ENCODE measurements around the gene IL17RD. TPM values are rescaled to one million over a fixed set of nuclear protein-coding genes. Genes with fewer than 3 reads are reported as not detected.

Gene IL17RD
- total RNA-seq, 1 donor from 2014 or later: not detected

GRCh38 chr3:57147071-57147470, 18.1 kb downstream of the IL17RD start:
- H3K4me1 Mint-ChIP-seq: no peaks in the 10 kb centered on the region
- no peak for DNase-seq
- CTCF ChIA-PET: interaction anchor here (0.6 kb wide), 1 partner anchor 11 kb away, joined by 3 read pairs; no protein-coding TSS in a partner anchor
- peaks cover 34% of the 10 kb centered on the region for H3K27me3 Mint-ChIP-seq
- TF ChIP-seq CTCF (IDR thresholded peaks at IDR 0.05): no peak
- H3K4me3 Mint-ChIP-seq: no peak overlapping the region
- H3K36me3 Mint-ChIP-seq (ENCODE audit: low read depth): no peaks in the 10 kb centered on the region
- no peaks in the 10 kb centered on the region for H3K9me3 Mint-ChIP-seq
- POLR2A ChIA-PET: no interaction called here
- no peak overlapping the region for H3K27ac Mint-ChIP-seq
- intact Hi-C loops (cut with micrococcal nuclease): no loop called here
- no peak for ATAC-seq (ENCODE audit: low read depth)

DNA sequence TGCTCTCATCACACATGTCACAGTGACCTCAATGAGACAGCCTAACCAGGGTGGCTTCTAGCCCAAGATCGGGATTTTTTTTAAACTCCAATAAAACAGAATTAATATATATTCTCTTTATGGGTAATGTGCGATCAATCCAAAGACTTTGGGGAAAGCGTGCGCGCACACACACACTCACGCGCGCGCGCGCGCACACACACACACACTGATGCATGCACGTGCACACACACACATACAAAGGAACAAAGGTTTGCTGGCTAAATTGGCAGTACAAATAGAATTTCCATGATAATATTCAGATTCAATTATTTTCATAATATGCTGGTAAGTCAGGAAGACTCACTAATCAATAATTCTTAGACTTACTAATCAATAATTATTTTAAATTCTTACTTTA, 19.3 kb downstream of the IL17RD start:
- Mint-ChIP-seq H3K4me1 (no peaks in the 10 kb centered on the region), H3K4me3 (no peak overlapping the region), H3K27ac (no peak overlapping the region), H3K36me3 (ENCODE audit: low read depth) (no peaks in the 10 kb centered on the region), H3K9me3 (no peaks in the 10 kb centered on the region), H3K27me3 (peaks cover 34% of the 10 kb centered on the region)
- ChIA-PET CTCF (no interaction called here), POLR2A (no interaction called here)
- intact Hi-C loops (cut with micrococcal nuclease): no loop called here
- DNase-seq: no peak
- no peak for ATAC-seq (ENCODE audit: low read depth)
- no peak for TF ChIP-seq CTCF (IDR thresholded peaks at IDR 0.05)

- intact Hi-C loops (cut with micrococcal nuclease): no loop called here
- H3K27ac Mint-ChIP-seq: no peak overlapping the region
- peaks cover 29% of the 10 kb centered on the region for H3K27me3 Mint-ChIP-seq
- ChIA-PET CTCF (no interaction called here), POLR2A (no interaction called here)
- ATAC-seq (ENCODE audit: low read depth): no peak
- no peak for TF ChIP-seq CTCF (IDR thresholded peaks at IDR 0.05)
- DNase-seq: no peak
- H3K4me3 Mint-ChIP-seq: no peak overlapping the region
- H3K9me3 Mint-ChIP-seq: no peaks in the 10 kb centered on the region
- no peaks in the 10 kb centered on the region for H3K36me3 Mint-ChIP-seq (ENCODE audit: low read depth)
- H3K4me1 Mint-ChIP-seq: no peaks in the 10 kb centered on the region
These were observed 20.2 kb downstream of the IL17RD start for GRCh38 chr3:57144952-57145351.

- Mint-ChIP-seq H3K36me3 (ENCODE audit: low read depth) (no peaks in the 10 kb centered on the region), H3K27ac (no peak overlapping the region), H3K27me3 (peaks cover 28% of the 10 kb centered on the region), H3K4me3 (no peak overlapping the region), H3K4me1 (no peaks in the 10 kb centered on the region), H3K9me3 (no peaks in the 10 kb centered on the region)
- ChIA-PET POLR2A (no interaction called here), CTCF (no interaction called here)
- intact Hi-C loops (cut with micrococcal nuclease): no loop called here
- TF ChIP-seq CTCF (IDR thresholded peaks at IDR 0.05): no peak
- ATAC-seq (ENCODE audit: low read depth) (no peak), DNase-seq (no peak)
These were observed 21.2 kb downstream of the IL17RD start for GRCh38 chr3:57143886-57144459.

DNA sequence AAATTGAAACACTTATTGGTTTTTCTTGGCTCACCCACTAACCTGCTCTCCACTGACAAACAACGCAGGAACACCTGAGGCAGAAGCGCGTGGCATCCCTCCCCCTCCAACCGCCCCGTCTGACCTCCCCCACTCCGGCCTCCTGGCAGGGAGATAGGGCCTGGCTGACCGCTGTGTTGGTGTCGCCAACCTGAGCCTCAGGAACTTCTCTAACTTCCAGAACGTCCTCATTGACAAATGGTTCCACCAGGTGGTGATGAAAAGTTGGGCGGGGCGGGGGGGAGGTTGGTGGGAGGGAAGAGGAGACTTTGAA, 22.8 kb downstream of the IL17RD start:
- no peaks in the 10 kb centered on the region for H3K9me3 Mint-ChIP-seq
- H3K4me1 Mint-ChIP-seq: no peaks in the 10 kb centered on the region
- TF ChIP-seq CTCF (IDR thresholded peaks at IDR 0.05): no peak
- no peak overlapping the region for H3K4me3 Mint-ChIP-seq
- H3K27me3 Mint-ChIP-seq: peaks cover 33% of the 10 kb centered on the region
- ChIA-PET CTCF (no interaction called here), POLR2A (no interaction called here)
- no peak for ATAC-seq (ENCODE audit: low read depth)
- H3K36me3 Mint-ChIP-seq (ENCODE audit: low read depth): no peaks in the 10 kb centered on the region
- DNase-seq: no peak
- no peak overlapping the region for H3K27ac Mint-ChIP-seq
- intact Hi-C loops (cut with micrococcal nuclease): no loop called here

Data from activated B cell treated with CpG ODN at 0.5 μM for 24 hours (primary cell).